OCI-M2 (cell line): ENCODE data around the gene ZNF280B.
"Not testable (repeated sequence)": the region's sequence is repeated elsewhere in the genome, so short reads cannot be mapped to it uniquely, and the experiment has no call there.

Source experiments
- DNase-seq: peaks from one replicate; lab custom pipeline; 2025; ENCODE audit not compliant: unreplicated experiment; lab: John Stamatoyannopoulos, UW

The ZNF280B gene

DNA sequence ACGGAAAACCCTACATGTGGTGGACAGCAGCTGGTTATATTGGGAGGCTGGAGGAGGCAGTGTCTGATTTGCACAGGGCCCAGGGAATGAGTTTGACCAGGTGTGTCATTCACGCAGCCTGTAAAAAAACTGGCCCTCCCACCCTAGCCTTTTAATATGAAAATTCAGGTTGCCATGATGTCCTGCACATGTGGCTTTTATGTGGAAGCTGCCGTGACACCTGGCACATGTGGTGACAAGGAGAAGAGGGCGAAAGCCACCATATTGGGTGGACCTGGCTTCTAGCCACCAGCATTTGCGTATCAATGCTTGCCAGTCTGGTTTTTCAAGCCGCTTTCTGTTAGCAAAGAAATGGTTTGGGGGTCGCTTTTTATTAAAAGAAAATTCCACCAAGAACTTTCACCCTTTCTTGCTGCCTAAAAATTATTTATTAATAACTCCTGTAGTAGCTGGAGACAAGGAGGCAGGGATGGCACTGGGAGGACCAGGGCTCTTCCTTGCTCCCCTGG, 43.4 kb downstream of the ZNF280B start:
- DNase-seq: no peak

- no peak for DNase-seq
Measured at GRCh38 chr22:22464541-22465054, 43.9 kb downstream of the ZNF280B start.

DNA sequence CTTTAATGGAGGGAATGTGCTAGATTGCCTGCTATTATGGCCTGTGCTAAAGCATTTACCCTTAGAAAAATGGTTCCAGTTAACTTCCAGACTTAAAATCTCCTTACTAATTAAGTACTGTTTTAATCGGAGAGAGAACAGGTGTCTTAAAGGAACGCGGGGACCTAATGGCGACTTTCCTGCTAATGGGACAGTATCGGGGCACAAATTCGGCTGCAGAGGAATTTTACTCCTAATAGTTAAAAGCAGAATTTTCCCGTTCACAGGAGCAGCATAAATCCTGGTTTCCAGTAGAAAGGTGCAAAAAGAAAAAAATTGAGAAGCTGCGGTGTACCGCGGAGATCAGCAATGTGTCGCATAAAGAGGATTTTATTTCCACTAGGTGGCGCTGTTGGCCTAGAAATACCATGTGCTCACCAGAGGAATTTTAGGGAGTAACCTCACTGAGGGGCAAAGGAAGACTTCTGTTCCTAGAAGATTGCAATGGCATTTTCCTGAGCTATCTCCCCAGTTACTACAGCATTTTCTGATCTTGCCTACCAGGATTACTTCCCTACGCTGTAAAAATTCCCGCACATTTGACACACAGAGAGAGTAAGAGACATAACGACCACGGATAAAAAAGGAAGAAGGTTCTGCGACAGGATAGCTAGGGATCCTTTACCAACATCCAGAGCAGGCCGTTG, 44.5 kb downstream of the ZNF280B start:
- DNase-seq: no peak

DNA sequence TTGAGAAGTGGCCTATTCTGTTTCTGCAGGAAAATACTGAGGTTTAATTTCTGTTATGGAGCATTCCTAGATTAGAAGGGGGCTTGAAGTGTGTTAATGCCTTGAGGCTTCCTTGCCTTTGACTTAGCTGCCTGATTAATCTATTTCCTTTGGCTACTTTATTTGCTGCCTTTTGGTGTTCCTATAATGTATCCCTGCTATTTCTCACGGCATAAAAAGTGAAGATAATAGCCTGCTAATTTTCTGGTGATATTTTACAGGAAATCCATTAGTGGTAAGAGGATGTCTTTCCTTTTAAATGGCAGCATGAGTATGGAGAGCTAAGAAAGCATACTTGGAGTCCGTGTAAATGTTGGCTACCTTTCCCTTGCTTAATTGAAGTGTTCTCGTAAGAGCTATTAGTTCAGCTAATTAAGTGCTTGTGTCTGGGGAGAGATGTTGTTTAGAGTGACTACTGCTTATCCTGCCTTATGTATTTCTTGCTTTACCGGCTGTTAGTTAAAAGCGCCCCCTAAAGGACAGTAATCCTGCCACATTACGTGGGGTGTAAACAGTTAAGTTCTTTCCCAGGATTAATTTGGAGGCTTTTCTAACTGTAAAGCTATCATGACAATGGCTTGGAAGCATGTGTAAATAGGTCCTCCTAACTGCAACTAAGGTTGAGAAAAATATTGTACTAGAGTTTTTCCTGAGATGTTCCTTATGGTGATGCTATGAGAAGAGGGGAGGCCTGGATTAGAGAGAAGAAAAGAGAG, 45.6 kb downstream of the ZNF280B start:
- DNase-seq: no peak

DNA sequence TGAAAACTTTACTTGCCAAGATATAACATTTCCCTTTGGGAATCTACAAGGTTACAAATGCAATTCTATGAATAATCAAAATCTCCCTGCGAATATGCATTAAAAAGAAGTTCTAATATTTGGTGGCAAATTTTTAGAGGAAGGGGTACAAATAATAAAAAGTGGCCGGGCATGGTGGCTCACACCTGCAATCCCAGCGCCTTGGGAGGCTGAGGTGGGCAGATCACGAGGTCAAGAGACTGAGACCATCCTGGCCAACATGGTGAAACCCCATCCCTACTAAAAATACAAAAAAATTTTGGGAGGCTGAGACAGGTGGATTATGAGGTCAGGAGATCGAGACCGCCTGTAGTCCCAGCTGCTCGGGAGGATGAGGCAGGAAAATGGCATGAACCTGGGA, 47.0 kb downstream of the ZNF280B start:
- DNase-seq: no peak

- DNase-seq: no peak
Measured at GRCh38 chr22:22461111-22461510, 47.4 kb downstream of the ZNF280B start.

- DNase-seq: no peak
Measured at GRCh38 chr22:22460635-22461034, 47.9 kb downstream of the ZNF280B start.

- DNase-seq: no peak
Measured at GRCh38 chr22:22460060-22460459, 48.5 kb downstream of the ZNF280B start.

GRCh38 chr22:22458896-22459588, 49.5 kb downstream of the ZNF280B start:
- no peak for DNase-seq

GRCh38 chr22:22458387-22458786, 50.2 kb downstream of the ZNF280B start:
- DNase-seq: no peak

DNA sequence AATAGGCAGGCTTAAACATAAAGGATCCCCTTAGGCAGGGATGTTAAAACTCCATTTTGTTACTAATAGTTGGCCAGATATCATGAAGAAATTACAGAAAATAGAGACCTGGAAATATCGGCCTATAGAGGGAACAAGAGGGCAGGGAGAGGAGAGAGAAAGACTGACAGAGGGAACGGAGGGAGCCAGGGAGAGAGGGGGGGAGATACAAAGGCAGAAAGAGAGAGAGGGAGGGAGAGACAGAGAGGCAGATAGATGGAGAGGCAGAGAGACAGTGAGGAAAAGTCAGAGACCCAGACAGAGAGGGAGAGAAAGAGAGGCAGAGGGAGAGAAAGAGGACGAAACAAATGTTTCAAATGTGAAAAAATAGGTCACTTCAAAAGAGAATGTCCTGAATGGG, 53.5 kb downstream of the ZNF280B start:
- DNase-seq: no peak

DNA sequence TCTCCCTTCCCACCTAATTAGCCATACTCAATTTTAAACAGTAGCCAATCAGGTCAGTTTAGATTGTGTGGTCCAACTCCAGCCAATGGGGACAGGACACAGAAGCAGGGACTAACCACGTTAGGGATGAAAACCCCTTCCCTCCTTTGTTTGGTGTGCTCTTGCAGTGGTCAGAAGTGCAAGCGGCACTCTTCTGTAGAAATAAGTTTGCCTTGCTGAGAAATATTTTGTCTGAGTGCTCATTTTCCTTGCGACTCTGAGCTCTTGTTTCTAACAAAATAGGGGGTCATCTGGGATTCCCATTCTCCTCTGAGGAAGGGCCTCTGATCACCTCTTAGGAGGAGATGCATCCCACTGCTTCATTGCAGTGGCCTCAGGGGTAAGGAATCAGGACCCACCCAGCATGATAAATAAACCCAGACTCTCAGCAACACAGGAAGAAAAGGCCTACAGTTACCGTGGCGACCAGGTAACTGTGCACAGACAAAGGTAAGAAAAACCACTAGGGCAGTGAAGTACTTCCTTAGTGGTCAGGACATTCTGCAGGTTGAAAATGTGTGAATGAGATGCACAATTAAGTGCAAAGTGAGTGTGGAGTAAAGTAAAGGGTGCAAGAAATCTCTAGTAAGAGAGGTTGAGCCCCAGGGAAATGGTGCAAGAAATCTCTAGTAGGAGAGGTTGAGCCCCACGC, 55.4 kb downstream of the ZNF280B start:
- DNase-seq: no peak

- DNase-seq: no peak
Measured at GRCh38 chr22:22452211-22452610, 56.3 kb downstream of the ZNF280B start.

GRCh38 chr22:22450343-22450839, 58.2 kb downstream of the ZNF280B start:
- no peak for DNase-seq

GRCh38 chr22:22449819-22450218, 58.7 kb downstream of the ZNF280B start:
- DNase-seq: no peak

DNA sequence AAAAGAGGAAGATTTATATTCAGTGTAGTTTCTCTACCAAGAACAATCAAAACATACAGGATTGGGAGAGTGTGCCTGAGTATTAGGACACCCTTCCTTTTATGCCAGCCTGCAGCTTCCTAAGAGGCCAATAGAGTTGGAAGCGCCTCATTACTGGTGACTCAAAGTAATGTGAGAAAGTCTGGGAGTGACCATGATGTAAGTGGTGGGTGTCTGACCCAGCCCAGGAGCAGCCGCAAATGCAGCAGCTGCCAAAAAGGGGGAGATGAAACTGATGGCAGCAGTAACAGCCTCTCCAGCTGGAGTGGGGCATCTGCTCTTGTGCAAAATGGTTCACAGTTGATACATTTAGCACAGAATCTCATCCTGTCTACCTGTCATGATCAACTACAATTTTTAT, 62.0 kb downstream of the ZNF280B start:
- no peak for DNase-seq

DNA sequence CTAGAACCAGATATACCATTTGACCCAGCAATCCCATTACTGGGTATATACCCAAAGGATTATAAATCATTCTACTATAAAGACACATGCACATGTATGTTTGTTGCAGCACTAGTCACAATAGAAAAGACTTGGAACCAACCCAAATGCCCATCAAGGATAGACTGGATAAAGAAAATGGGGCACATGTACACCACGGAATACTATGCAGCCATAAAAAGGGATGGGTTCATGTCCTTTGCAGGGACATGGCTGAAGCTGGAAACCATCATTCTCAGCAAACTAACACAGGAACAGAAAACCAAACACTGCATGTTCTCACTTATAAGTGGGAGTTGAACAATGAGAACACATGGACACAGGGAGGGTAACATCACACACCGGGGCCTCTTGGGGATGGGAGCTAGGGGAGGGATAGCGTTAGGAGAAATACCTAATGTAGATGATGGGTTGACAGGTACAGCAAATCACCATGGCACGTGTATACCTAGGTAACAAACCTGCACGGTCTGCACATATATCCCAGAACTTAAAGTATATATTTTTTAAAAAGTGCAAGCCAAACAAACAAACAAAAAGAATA, 64.4 kb downstream of the ZNF280B start:
- DNase-seq: not testable (repeated sequence)

DNA sequence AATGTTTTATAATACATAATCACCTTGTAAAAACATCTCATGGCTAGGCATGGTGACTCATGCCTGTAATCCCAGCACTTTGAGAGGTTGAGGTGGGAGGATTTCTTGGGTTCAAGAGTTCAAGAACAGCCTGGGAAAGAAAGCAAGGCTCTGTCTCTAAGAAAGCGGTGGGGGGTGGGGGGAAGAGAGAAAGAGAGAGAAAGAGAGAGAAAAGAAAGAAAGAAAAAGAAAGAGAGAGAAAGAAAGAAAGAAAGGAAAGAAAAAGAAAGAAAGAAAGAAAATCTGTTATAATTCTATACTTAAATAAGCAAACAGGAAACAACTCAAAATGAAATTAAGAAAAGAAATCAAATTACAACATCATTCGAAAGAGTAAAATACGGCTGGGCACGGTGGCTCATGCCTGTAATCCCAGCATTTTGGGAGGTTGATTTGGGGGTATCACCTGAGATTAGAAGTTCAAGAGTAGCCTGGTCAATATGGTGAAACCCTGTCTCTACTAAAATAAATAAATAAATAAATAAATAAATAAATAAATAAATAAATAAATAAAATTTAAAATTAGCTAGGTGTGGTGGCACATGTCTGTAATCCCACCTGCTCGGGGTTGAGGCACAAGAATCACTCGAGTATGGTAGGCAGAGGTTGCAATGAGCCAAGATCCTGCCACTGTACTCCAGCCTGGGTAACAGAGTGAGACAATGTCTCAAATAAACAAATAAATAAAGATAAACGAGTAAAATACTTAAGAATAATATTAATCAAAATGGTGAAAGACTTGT, 65.4 kb downstream of the ZNF280B start:
- no peak for DNase-seq

DNA sequence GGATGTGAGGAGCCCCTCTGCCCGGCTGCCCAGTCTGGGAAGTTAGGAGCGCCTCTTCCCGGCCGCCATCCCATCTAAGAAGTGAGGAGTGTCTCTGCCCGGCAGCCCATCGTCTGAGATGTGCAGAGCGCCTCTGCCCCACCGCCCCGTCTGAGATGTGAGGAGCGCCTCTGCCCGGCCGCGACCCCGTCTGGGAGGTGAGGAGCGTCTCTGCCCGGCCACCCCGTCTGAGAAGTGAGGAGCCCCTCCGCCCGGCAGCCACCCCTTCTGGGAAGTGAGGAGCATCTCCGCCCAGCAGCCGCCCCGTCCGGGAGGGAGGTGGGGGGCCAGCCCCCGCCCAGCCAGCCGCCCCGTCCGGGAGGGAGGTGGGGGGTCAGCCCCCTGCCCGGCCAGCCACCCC, 66.9 kb downstream of the ZNF280B start:
- DNase-seq: not testable (repeated sequence)

GRCh38 chr22:22440188-22440587, 68.4 kb downstream of the ZNF280B start:
- no peak for DNase-seq
